ENCODE data around the gene ENTPD1.
A peak's percentile ranks its signal among the peaks of the same experiment; 100 is the strongest.
"Not testable (repeated sequence)": the region's sequence is repeated elsewhere in the genome, so short reads cannot be mapped to it uniquely, and the experiment has no call there.

Gene ENTPD1

GRCh38 chr10:95758351-95759025 lies 2.5 kb downstream of the ENTPD1 start:
- no peak for DNase-seq (ENCODE audit: low read depth in 2 of 2)

GRCh38 chr10:95759233-95759826 lies 3.4 kb downstream of the ENTPD1 start:
- DNase-seq (ENCODE audit: low read depth in 2 of 2) = no peak

DNA sequence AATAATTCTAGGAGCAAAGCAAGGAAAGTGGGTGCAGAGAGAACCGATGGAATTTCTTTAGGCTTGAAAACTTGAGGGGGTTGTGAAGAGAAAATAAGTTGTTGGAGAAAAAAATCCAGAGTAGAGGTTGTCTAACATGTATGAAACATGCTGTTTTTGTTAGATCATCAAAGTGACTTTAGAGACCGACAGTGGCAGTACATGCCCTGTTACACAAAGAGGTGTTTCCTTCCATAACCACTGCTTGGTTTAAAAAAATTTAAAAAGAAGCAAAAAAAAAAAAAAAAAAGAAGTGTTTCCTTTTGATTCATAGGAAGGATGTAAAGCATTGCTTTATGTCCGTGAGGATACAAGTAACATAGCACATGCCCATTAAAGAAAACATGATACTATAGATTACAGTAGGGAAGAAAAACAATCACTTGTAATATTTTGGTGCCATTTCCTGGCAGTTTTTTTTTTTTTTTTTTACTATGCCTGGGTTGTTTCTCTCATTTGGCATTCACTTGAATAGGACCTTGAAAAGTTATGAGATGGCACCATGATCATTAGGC lies 6.1 kb downstream of the ENTPD1 start:
- no peak for DNase-seq (ENCODE audit: low read depth in 2 of 2)

GRCh38 chr10:95767884-95768556 lies 12.1 kb downstream of the ENTPD1 start:
- DNase-seq (ENCODE audit: low read depth in 2 of 2) = no peak

- no peak for DNase-seq (ENCODE audit: low read depth in 2 of 2)
Measured at GRCh38 chr10:95770084-95770720, 14.2 kb downstream of the ENTPD1 start.

- not testable (repeated sequence) for DNase-seq (ENCODE audit: low read depth in 2 of 2)
Measured at GRCh38 chr10:95773454-95773853, 17.5 kb downstream of the ENTPD1 start.

- DNase-seq (ENCODE audit: low read depth in 2 of 2) = not testable (repeated sequence)
Measured at GRCh38 chr10:95777638-95778037, 21.7 kb downstream of the ENTPD1 start.

DNA sequence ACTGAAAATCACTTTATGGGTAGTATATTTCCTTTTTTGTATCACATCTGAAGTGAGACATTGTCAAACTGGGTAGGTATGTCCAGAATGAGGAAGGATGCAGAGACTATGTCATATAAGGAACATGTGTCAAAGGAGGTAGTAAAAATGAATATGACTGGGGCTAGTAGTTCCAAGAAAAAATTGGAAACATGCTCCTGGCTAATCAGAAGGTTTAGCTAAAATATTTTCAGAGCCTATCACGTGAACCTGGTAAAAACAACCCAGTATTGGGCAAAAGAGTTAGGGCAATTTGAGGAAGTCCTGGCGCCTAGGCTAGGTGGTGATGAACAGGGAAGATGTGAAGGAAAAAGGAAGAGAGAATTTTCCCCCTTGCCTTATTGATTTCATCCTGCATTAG lies 26.4 kb downstream of the ENTPD1 start:
- no peak for DNase-seq (ENCODE audit: low read depth in 2 of 2)

DNA sequence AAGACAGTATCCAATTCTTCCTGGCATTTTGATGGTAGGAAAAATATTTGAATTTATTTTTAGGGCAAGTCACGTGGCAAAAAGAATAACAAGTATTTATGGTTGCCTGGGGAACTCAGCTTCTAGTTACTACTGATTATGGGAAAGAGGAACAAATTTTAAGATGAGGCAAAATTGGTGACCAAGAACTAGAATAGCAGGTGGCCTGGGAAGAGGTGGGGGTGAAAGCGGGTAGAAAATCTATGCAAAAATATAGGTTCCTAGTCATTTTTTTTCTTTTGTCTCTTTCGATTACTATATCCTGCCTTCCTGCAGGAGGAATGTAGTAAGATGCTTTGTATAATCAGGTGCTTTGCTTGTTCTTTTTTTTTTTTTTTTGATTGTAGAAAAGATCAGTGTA lies 27.8 kb downstream of the ENTPD1 start:
- no peak for DNase-seq (ENCODE audit: low read depth in 2 of 2)

- no peak for DNase-seq (ENCODE audit: low read depth in 2 of 2)
Measured at GRCh38 chr10:95784279-95784913, 28.4 kb downstream of the ENTPD1 start.

DNA sequence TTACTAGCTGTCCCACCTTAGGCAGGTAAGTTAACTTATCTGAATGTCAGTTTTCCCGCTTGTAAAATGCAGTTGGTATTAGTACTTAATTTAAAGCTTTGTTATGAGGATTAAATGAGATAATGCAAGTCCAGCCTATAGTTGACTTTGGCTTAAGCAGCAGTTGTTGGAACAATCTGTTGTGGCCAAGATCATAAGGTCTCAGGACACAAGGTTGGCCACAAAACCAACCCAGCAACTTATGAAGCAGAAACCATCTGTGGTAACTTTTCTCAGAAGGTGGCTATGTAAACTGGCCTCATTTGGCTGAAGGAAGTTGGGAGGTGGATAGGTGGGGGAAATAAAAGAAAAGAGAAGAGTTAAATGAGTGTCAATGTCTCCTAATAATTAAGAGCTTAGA lies 29.4 kb downstream of the ENTPD1 start:
- no peak for DNase-seq (ENCODE audit: low read depth in 2 of 2)

DNA sequence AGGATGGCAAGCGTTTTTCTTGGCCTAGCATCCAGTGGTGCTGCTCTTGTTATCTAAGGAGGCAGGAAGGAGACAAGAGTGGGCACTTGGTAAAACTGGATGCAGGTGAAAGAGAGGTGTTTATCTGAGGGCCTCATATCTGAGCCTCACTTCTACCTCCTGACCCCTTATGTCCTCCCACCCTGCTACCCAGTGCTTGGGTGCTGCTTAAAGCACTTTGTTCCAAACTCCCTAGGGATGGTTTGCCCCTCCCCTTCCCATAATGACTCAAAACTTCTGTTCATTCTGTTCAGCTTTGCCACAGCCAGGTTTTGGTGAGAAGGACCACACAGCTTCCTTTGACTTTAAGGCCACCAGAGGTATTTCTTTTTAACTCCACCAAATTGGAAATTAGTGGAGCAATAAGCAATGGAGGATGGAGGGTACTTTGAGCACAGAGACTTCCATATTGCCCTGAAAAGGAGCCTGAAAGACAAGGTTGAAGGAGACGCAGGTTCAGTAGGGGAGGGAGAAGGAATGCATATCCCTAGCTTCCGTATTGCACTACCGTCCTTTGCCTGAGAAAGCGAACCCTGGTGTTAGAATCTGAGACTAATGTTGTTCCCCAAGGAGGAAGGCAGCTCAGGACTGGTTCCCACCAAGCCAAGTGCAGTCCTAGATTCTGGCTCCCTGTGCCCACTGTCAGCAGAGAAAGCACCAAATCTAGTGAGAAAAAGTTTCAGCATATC lies 30.1 kb downstream of the ENTPD1 start:
- no peak for DNase-seq (ENCODE audit: low read depth in 2 of 2)

DNA sequence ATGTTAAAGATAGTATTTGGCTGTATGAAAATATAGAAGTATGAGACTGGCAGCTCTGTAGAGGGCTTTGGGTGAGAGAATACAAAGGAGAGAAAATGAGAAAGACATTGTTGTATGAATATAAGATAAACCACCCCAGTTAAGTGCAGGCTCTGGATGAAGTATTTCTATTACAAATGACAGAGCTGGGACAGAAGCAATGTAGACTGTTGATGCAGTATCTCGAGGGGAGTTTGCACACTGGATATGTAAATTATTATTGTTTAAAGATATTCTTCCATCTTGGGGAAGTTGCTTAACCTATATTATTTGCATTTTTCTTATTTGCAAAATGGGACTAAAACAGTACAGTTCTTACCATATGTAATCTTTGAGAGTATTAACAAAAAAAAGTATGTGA lies 31.5 kb downstream of the ENTPD1 start:
- DNase-seq (ENCODE audit: low read depth in 2 of 2) = no peak

- DNase-seq (ENCODE audit: low read depth in 2 of 2) = peak in 1 of 2 experiments; percentile 18
Measured at GRCh38 chr10:95788830-95789229, 32.9 kb downstream of the ENTPD1 start.

DNA sequence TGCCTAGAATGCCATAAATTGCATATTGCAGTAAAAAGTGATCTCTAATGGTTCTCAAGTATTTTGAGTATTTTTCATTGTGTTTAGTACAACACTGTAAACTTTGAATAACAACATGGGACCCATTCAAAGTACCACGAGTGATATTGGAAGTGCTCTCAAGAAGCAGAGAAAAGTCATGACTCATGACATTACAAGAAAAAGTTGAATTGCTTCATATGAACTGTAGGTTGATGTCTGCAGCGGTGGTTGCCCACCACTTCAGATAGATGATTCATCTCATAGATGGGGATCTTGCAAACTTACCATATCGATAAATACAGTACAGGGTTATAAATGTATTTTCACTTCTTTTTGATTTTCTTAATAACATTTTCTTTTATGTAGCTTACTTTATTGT lies 33.9 kb downstream of the ENTPD1 start:
- no peak for DNase-seq (ENCODE audit: low read depth in 2 of 2)

DNA sequence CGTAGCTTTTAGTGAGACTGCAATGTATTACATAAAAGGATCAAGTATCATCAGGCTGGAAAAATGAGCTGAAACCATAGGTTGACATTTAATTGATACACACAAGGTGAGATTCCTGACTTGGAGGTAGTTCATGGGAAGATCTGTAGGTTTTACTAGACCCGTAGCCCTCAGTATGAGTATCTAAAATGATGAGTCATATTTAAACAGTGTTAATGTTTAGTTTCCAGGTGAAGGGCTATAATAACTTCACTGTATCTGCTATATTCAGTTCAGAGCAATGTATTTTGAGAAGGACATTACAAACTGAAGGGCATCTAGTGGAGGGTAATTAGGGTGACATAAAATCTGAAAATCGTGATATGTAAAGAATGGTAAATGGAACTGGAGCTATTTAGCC lies 35.0 kb downstream of the ENTPD1 start:
- no peak for DNase-seq (ENCODE audit: low read depth in 2 of 2)

DNA sequence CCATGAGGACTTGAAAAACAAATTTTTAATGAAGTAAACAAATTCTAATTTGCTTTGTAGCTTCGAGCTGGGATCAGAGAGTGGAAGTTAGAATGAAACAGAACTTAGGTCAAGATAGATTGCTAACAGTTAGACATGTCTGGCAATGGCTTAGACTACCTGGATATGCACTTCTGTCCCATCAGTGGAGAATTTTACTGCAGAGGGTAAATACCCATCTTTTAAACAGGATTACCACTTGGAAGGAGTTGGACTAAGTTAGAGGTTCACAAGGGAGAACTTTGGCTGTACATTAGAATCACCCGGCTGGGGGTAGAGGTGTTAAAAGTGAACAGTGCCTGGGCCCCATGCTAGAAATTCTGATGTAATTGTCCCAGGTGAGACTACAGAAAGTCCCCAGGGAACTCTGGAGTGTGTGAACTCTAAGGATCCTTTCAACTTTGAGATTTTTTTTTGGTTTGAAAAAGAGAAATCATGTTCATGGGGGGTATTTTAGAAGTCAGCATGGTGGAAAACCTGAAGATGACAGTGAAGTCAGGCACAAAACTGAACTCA lies 35.5 kb downstream of the ENTPD1 start:
- DNase-seq (ENCODE audit: low read depth in 2 of 2) = no peak

DNA sequence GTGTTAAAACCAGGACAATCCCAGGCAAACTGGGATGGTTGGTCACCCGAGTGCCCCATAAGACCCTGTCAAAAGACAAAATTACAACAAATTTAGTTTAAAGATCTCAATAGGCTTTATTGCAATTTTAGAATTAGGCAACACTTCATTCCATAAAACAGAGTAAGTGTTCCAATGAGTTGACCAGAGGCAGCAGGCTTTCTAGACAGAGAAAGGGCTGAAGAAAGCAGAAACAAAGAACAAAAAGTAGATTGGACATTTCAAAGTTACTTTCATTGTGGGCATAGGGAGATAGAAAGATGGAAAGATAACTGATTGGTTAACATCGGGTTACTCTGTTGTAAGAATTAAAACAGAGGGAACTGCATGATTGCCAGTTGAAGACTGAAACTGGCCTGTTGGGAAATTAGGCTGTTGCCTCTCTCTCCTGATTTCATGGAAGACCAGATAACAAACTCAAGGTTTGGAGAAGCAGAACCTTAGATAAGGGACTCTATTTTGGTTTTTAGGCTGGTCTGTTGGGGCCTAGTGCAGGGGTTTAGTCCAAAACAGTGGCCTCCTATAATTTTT lies 36.3 kb downstream of the ENTPD1 start:
- DNase-seq (ENCODE audit: low read depth in 2 of 2) = no peak

DNA sequence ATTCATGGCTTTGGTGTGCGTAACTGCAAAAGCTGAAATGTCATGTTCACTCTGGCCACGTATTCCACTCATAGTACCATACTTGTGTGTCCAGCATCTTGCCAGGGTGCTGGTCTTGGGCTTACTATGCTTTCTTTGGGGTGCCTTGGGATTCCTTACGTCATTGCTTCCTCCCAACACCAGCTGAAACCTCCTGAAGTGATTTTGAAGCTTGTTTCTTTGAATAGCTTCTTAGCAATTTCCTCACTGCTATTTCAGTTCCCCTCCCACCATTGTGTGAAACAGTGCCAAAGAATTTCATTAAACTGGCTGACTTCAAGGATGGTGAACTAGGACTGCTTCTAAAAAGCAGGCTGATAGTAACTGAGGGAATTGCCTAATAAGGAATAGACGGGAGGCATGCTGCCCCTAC lies 36.9 kb downstream of the ENTPD1 start:
- peak in 1 of 2 experiments; percentile 20 for DNase-seq (ENCODE audit: low read depth in 2 of 2)

DNA sequence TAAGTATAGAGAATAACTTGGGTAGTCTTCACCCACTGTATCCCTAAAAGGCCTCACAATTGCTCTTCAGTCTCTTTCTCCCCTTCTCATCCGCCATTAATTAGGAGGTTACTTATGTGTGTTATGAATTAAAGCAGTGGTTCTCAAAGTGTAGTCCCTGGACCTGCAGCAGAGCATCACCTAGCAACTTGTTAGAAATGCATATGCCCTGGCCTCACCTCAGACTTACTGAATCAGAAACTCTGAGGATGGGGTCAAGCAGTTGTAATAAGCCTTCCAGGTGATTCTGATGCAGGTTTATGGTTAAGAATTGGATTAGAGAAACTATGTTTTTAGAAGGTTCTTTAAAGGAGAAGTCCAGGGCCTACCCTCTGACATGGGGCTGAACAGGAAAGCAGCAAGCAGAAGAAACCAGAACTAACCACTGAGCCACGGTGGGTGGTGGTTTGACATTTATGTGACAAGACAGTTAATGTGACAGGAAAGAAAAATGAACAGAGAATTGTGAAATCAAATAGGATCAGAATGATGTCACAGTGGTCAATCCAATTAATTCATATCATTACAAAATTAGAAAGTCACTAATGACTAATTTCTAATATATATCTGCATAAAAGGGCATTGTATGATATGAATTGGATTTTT lies 37.6 kb downstream of the ENTPD1 start:
- no peak for DNase-seq (ENCODE audit: low read depth in 2 of 2)
